HepG2 (cell line): ENCODE measurements around the gene MRPL50. TPM values are rescaled to one million over a fixed set of nuclear protein-coding genes. Genes with fewer than 3 reads are reported as not detected.

ENCODE experiments used
- ATAC-seq: fragments of 200-7000 bp; cut with Tn5 transposase; 3 replicates; pipeline ENCODE4 v1.9.1; 2020; ENCODE audit warnings: mild to moderate bottlenecking, moderate library complexity
- BruUV-seq: library from RNA; stranded (reverse); fragments of 400-500 nt; replicated peaks from 2 replicates; lab custom pipeline; 2021; lab: Mats Ljungman, UMichigan
- CTCF ChIA-PET: fragments of 300-600 bp; formaldehyde crosslinking; extraction: SDS; loops from one replicate; lab custom pipeline; 2021; ENCODE audit warnings: low total read pairs, inconsistent platforms, low intra/inter-chr PET ratio; lab: Yijun Ruan, JAX
- POLR2A ChIA-PET: fragments of 350-600 bp; sonication (Branson Sonifier 250); formaldehyde crosslinking; loops from one replicate; lab custom pipeline; 2020; ENCODE audit warnings: antibody characterized with exemption, inconsistent platforms; lab: Yijun Ruan, JAX
- DNase-seq: peaks from one replicate; pipeline ENCODE4 v3.0.0-alpha.2; 2015; ENCODE audit warnings: low spot score
- FAIRE-seq: peaks from 3 replicates; lab custom pipeline; 2011; peaks lifted over from hg19 to GRCh38; lab: Jason Lieb, UNC
- H2AFZ ChIP-seq: one replicate; pipeline ENCODE4 v1.6.1; 2011; ENCODE audit warnings: low read length, inconsistent platforms
- H3K27ac ChIP-seq: fragments of 300-600 bp; 3 replicates; pipeline ENCODE4 v1.8.0; 2011; ENCODE audit warnings: mixed run types, mild to moderate bottlenecking, mixed read lengths, low read length, inconsistent platforms; ENCODE audit not compliant: insufficient read depth; ENCODE audit errors: extremely low read length
- H3K27me3 ChIP-seq, 2 experiments: fragments of 200-600 bp in 1 of 2; 2 replicates in 1 of 2; 3 replicates in 1 of 2; pipeline versions ENCODE4 v1.6.0 to v1.8.0; 2011; ENCODE audit warnings: low read length in 2 of 2, mild to moderate bottlenecking in 2 of 2, moderate library complexity in 2 of 2, inconsistent platforms in 1 of 2; ENCODE audit not compliant: insufficient read depth in 2 of 2, control insufficient read depth in 1 of 2
- H3K36me3 ChIP-seq, 2 experiments: fragments of 200-600 bp in 1 of 2; replicated peaks in 1 of 2; 2 replicates in 1 of 2; 3 replicates in 1 of 2; pipeline versions ENCODE4 v1.5.1 to v1.8.0; 2011; ENCODE audit warnings: low read length in 2 of 2, inconsistent platforms in 1 of 2; ENCODE audit not compliant: insufficient read depth in 2 of 2, control insufficient read depth in 1 of 2
- H3K4me1 ChIP-seq: 2 replicates; pipeline ENCODE4 v1.5.1; 2012; ENCODE audit warnings: low read length, inconsistent platforms; ENCODE audit not compliant: insufficient read depth
- H3K4me2 ChIP-seq: 2 replicates; pipeline ENCODE4 v1.6.0; 2011; ENCODE audit warnings: low read depth, low read length, inconsistent platforms
- H3K4me3 ChIP-seq, 3 experiments: fragments of 200-600 bp in 1 of 3; sonication (generic), shearing (Covaris generic) in 1 of 3; replicated peaks in 1 of 3; 2 replicates each; pipeline ENCODE4 v1.5.1; 2011 to 2016; ENCODE audit warnings: low read length in 3 of 3, inconsistent platforms in 2 of 3, low read depth in 2 of 3, mild to moderate bottlenecking in 2 of 3, control low read depth in 1 of 3, mixed read lengths in 1 of 3; ENCODE audit not compliant: insufficient read depth in 1 of 3
- H3K79me2 ChIP-seq: one replicate; pipeline ENCODE4 v1.6.1; 2011; ENCODE audit warnings: low read length, inconsistent platforms; ENCODE audit not compliant: insufficient read depth
- H3K9ac ChIP-seq: 2 replicates; pipeline ENCODE4 v1.6.0; 2011; ENCODE audit warnings: mild to moderate bottlenecking, low read depth, low read length, inconsistent platforms; ENCODE audit not compliant: insufficient read depth
- H3K9me3 ChIP-seq: 2 replicates; pipeline ENCODE4 v1.5.1; 2012; ENCODE audit warnings: mild to moderate bottlenecking, low read length
- H4K20me1 ChIP-seq: 2 replicates; pipeline ENCODE4 v1.6.0; 2011; ENCODE audit warnings: inconsistent platforms, mild to moderate bottlenecking, low read length, moderate library complexity; ENCODE audit not compliant: insufficient read depth
- AHDC1 ChIP-seq: sonication (generic); formaldehyde crosslinking; IDR thresholded peaks from 2 replicates; pipeline ENCODE4 v1.5.1; 2020; ENCODE audit warnings: mild to moderate bottlenecking, missing genetic modification reagents, borderline replicate concordance
- CEBPB ChIP-seq: IDR thresholded peaks from 2 replicates; pipeline ENCODE4 v1.6.1; 2011; ENCODE audit warnings: low read depth, low read length, improper control_type of control experiment, borderline replicate concordance
- CEBPG ChIP-seq: IDR thresholded peaks from 2 replicates; pipeline ENCODE4 v1.6.1; 2016
- HMG20B ChIP-seq: conservative IDR thresholded peaks from 2 replicates; pipeline ENCODE4 v1.6.1; 2016; ENCODE audit warnings: missing genetic modification reagents, missing compliant biosample characterization
- HOXA3 ChIP-seq: sonication (generic); formaldehyde crosslinking; IDR thresholded peaks from 2 replicates; pipeline ENCODE4 v1.5.0; 2020; ENCODE audit warnings: missing genetic modification reagents
- KMT2A ChIP-seq: sonication (generic); formaldehyde crosslinking; IDR thresholded peaks from 2 replicates; pipeline ENCODE4 v1.4.0; 2020; ENCODE audit warnings: missing genetic modification reagents
- PAF1 ChIP-seq: IDR thresholded peaks from 2 replicates; pipeline ENCODE4 v1.6.1; 2016; ENCODE audit warnings: missing genetic modification reagents, missing compliant biosample characterization
- ZBTB46 ChIP-seq: sonication (generic); formaldehyde crosslinking; IDR thresholded peaks from 2 replicates; pipeline ENCODE4 v1.4.0; 2020; ENCODE audit warnings: mild to moderate bottlenecking, missing genetic modification reagents, borderline replicate concordance
- ZFP36 ChIP-seq: fragments of 150-350 bp; IDR thresholded peaks from 2 replicates; pipeline ENCODE4 v1.6.1; 2018; ENCODE audit warnings: borderline replicate concordance, low read length, low read depth; ENCODE audit not compliant: partially characterized antibody
- ZMYM3 ChIP-seq: sonication (generic); formaldehyde crosslinking; IDR thresholded peaks from 2 replicates; pipeline ENCODE4 v1.5.1; 2020; ENCODE audit warnings: mild to moderate bottlenecking, missing genetic modification reagents
- ZNF256 ChIP-seq: sonication (generic); formaldehyde crosslinking; conservative IDR thresholded peaks from 2 replicates; pipeline ENCODE4 v1.4.0; 2020; ENCODE audit warnings: missing genetic modification reagents
- ZNF260 ChIP-seq: sonication (generic); formaldehyde crosslinking; IDR thresholded peaks from 2 replicates; pipeline ENCODE4 v1.4.0; 2020; ENCODE audit warnings: missing genetic modification reagents, low read depth, mild to moderate bottlenecking, borderline replicate concordance
- ZNF460 ChIP-seq: sonication (generic); formaldehyde crosslinking; IDR thresholded peaks from 2 replicates; pipeline ENCODE4 v1.5.1; 2020; ENCODE audit warnings: missing genetic modification reagents, mild to moderate bottlenecking, borderline replicate concordance
- ZNF629 ChIP-seq: sonication (generic); formaldehyde crosslinking; conservative IDR thresholded peaks from 2 replicates; pipeline ENCODE4 v1.5.0; 2020; ENCODE audit warnings: missing genetic modification reagents
- ZNF746 ChIP-seq: sonication (generic); formaldehyde crosslinking; IDR thresholded peaks from 2 replicates; pipeline ENCODE4 v1.8.0; 2022; ENCODE audit warnings: mild to moderate bottlenecking, missing genetic modification reagents
- in situ Hi-C: cut with HindIII; loops from 2 replicates; pipeline ENCODE4 v1.10.0; 2017; ENCODE audit warnings: low pct_unique_long_range_greater_than_20kb; ENCODE audit not compliant: extremely low pct_ligation_motif_present
- intact Hi-C: fragments of 100-400 bp; cut with micrococcal nuclease; formaldehyde crosslinking; loops from one replicate; pipeline ENCODE4 v1.10.0; 2022; ENCODE audit not compliant: unreplicated experiment
- polyA plus RNA-seq, 8 experiments: library from polyadenylated mRNA; depleted of rRNA in 3 of 8; stranded (reverse) in 7 of 8; unstranded in 1 of 8; fragments of >200 nt; fragmentation: Illumina TruSeq in 4 of 8; extraction: Trizol in 4 of 8; gene quantifications; 2 replicates each; pipeline versions ENCODE4 v1.2.1 to v1.2.3, GENCODE V29; 2011 to 2016; ENCODE audit warnings: low read depth in 4 of 8, missing spikeins in 1 of 8, mixed read lengths in 1 of 8; ENCODE audit not compliant: insufficient read depth in 1 of 8
- total RNA-seq, 5 experiments: library from RNA; depleted of rRNA; stranded (reverse); fragments of >200 nt; fragmentation: Illumina TruSeq; extraction: Trizol; gene quantifications; 2 replicates each; pipeline ENCODE4 v1.2.3, GENCODE V29; 2016; ENCODE audit warnings: low read depth in 1 of 5

The MRPL50 gene
- total and polyA plus RNA-seq, 2 of the 13 experiments (the other 11 are each of a cell fraction or from before 2014, with no cell fraction given) = 37.1 to 70.0 TPM

GRCh38 chr9:101417977-101418376 lies 19.6 kb upstream of the MRPL50 start (continued):
- TF ChIP-seq HMG20B (CRISPR knock-in tag) = 0 out of 2 replicates have a peak, but pooled peaks have one; percentile 32
- peak; percentile 51 for TF ChIP-seq CEBPG (CRISPR knock-in tag)
- TF ChIP-seq CEBPB = peak; percentile 53

- DNase-seq (no peak), FAIRE-seq (no peak), ATAC-seq (no peak)
- H2AFZ ChIP-seq = no peak overlapping the region
- H3K36me3 ChIP-seq = no peaks in the 10 kb centered on the region
- no peaks in the 10 kb centered on the region for H3K27me3 ChIP-seq
- intact Hi-C loops = no loop called here
- TF ChIP-seq ZNF460 (no peak), ZMYM3 (CRISPR knock-in tag) (peak; percentile 17; the same call in 1 of the 2 replicates), ZNF256 (CRISPR knock-in tag) (no peak), AHDC1 (CRISPR knock-in tag) (no peak), ZNF746 (CRISPR knock-in tag) (no peak), HOXA3 (CRISPR knock-in tag) (no peak), ZFP36 (no peak), KMT2A (CRISPR knock-in tag) (no peak), ZNF260 (CRISPR knock-in tag) (no peak), ZNF629 (CRISPR knock-in tag) (peak; percentile 90), PAF1 (CRISPR knock-in tag) (0 out of 2 replicates have a peak, but pooled peaks have one; percentile 3), ZBTB46 (CRISPR knock-in tag) (no peak)
- H3K9me3 ChIP-seq = no peaks in the 10 kb centered on the region
- CTCF ChIA-PET = no interaction called here
- H3K4me1 ChIP-seq = peaks cover 61% of the 10 kb centered on the region
- in situ Hi-C loops = no loop called here
- POLR2A ChIA-PET = interaction anchor here (3.2 kb wide), 1 partner anchor 8 kb away, joined by 11 read pairs; no protein-coding TSS in a partner anchor
- no peak overlapping the region for H3K27ac ChIP-seq
- no peak overlapping the region for H3K4me3 ChIP-seq
- H3K9ac ChIP-seq = no peak overlapping the region
- no peaks in the 10 kb centered on the region for H4K20me1 ChIP-seq
- no TSS peak for BruUV-seq
- no peak overlapping the region for H3K4me2 ChIP-seq
- H3K79me2 ChIP-seq = peaks cover 5% of the 10 kb centered on the region
Measured at GRCh38 chr9:101417389-101417788, 19.0 kb upstream of the MRPL50 start.
